Thoracic aorta (tissue), 2 donors: ENCODE data around the gene DBX1. TPM values are rescaled to one million over a fixed set of nuclear protein-coding genes. Genes with fewer than 3 reads are reported as not detected.
A peak's percentile ranks its signal among the peaks of the same experiment; 100 is the strongest.

Experiments used
- ATAC-seq: fragments of 150-250 bp; one replicate; pipeline ENCODE4 v1.8.0; 2017; ENCODE audit warnings: low read depth; ENCODE audit not compliant: insufficient number of reproducible peaks, low FRiP score
- DNase-seq: peaks from one replicate; pipeline ENCODE4 v3.0.0-alpha.2; 2020; ENCODE audit warnings: low spot score
- H3K27ac ChIP-seq, 2 donors: fragments of 200-600 bp; sonication (generic); 1 replicate in 1 of 2; 2 replicates in 1 of 2; pipeline ENCODE4 v1.5.1; 2016; ENCODE audit warnings: mild to moderate bottlenecking in 2 of 2, moderate library complexity in 2 of 2
- H3K27me3 ChIP-seq: fragments of 200-600 bp; sonication (generic); replicated peaks from 2 replicates; pipeline ENCODE4 v1.6.0; 2016; ENCODE audit warnings: mild to moderate bottlenecking; ENCODE audit not compliant: insufficient read depth
- H3K36me3 ChIP-seq: fragments of 200-600 bp; sonication (generic); one replicate; pipeline ENCODE4 v1.5.1; 2016
- H3K4me1 ChIP-seq, 2 donors: fragments of 200-600 bp; sonication (generic); 1 replicate in 1 of 2; 2 replicates in 1 of 2; pipeline versions ENCODE4 v1.5.1 to v1.6.0; 2016; ENCODE audit warnings: low read depth in 2 of 2, mild to moderate bottlenecking in 1 of 2; ENCODE audit not compliant: control insufficient read depth in 1 of 2
- H3K4me3 ChIP-seq: fragments of 200-600 bp; sonication (generic); 2 replicates; pipeline ENCODE4 v1.5.1; 2016; ENCODE audit warnings: mild to moderate bottlenecking
- H3K9me3 ChIP-seq: fragments of 200-600 bp; sonication (generic); 2 replicates; pipeline ENCODE4 v1.5.1; 2016
- CTCF ChIP-seq: fragments of 200-600 bp; sonication (generic); IDR thresholded peaks from one replicate; pipeline ENCODE4 v1.5.1; 2019; ENCODE audit warnings: antibody characterized with exemption
- total RNA-seq, 2 donors: library from RNA; depleted of rRNA; stranded (reverse); fragments of >200 nt; gene quantifications; one replicate each; pipeline versions ENCODE4 v1.1.0 to v1.2.3, GENCODE V29; 2016

The DBX1 gene
- total RNA-seq, 2 donors from 2014 or later: not detected

GRCh38 chr11:20156280-20156875 lies 3.9 kb downstream of the DBX1 start:
- H3K27me3 ChIP-seq: peaks cover 30% of the 10 kb centered on the region

GRCh38 chr11:20155683-20156279 lies 4.5 kb downstream of the DBX1 start:
- DNase-seq (no peak), ATAC-seq (no peak)
- Histone ChIP-seq H3K36me3 (no peaks in the 10 kb centered on the region), H3K27ac (no peak overlapping the region), H3K9me3 (no peaks in the 10 kb centered on the region), H3K27me3 (peaks cover 30% of the 10 kb centered on the region), H3K4me3 (peak overlapping the region; percentile 42), H3K4me1 (peaks cover 0 to 12% of the 10 kb centered on the region in 2 donors)
- TF ChIP-seq CTCF: no peak

More at GRCh38 chr11:20156280-20156875, 3.9 kb downstream of the DBX1 start:
- no peak for TF ChIP-seq CTCF
- Histone ChIP-seq H3K27ac (no peak overlapping the region), H3K4me1 (peaks cover 0 to 12% of the 10 kb centered on the region in 2 donors), H3K9me3 (no peaks in the 10 kb centered on the region), H3K36me3 (no peaks in the 10 kb centered on the region), H3K4me3 (peak overlapping the region; percentile 42)
- ATAC-seq (no peak), DNase-seq (no peak)

GRCh38 chr11:20154381-20154780 lies 5.9 kb downstream of the DBX1 start:
- Histone ChIP-seq H3K36me3 (no peaks in the 10 kb centered on the region), H3K9me3 (no peaks in the 10 kb centered on the region), H3K4me3 (no peak overlapping the region), H3K27ac (no peak overlapping the region), H3K4me1 (peaks cover 0 to 12% of the 10 kb centered on the region in 2 donors), H3K27me3 (peaks cover 30% of the 10 kb centered on the region)
- no peak for TF ChIP-seq CTCF
- no peak for ATAC-seq
- DNase-seq: no peak

GRCh38 chr11:20138707-20139106 lies 21.6 kb downstream of the DBX1 start:
- Histone ChIP-seq H3K27me3 (no peaks in the 10 kb centered on the region), H3K4me3 (no peak overlapping the region), H3K9me3 (no peaks in the 10 kb centered on the region), H3K4me1 (no peaks in the 10 kb centered on the region), H3K36me3 (no peaks in the 10 kb centered on the region), H3K27ac (no peak overlapping the region)
- TF ChIP-seq CTCF: no peak
- DNase-seq: no peak
- no peak for ATAC-seq

GRCh38 chr11:20137637-20138036 lies 22.6 kb downstream of the DBX1 start:
- no peak for ATAC-seq
- Histone ChIP-seq H3K4me3 (no peak overlapping the region), H3K4me1 (no peaks in the 10 kb centered on the region), H3K36me3 (no peaks in the 10 kb centered on the region), H3K27ac (no peak overlapping the region), H3K9me3 (no peaks in the 10 kb centered on the region), H3K27me3 (no peaks in the 10 kb centered on the region)
- no peak for TF ChIP-seq CTCF
- no peak for DNase-seq
